Tibial nerve (tissue), 4 donors: ENCODE measurements around the gene NEMP1.

Source experiments
- EP300 ChIP-seq, 2 donors: sonication (generic); formaldehyde crosslinking; IDR thresholded peaks; one replicate each; pipeline ENCODE4 v1.6.1; 2017; ENCODE audit warnings: antibody characterized with exemption in 2 of 2, mild to moderate bottlenecking in 1 of 2
- TF ChIP-seq, protein P1 (sequence below), 5 experiments: fragments of 200-600 bp in 3 of 5; fragments of 450-650 bp in 2 of 5; sonication (generic) in 3 of 5; IDR thresholded peaks; one replicate each; pipeline ENCODE4 v1.5.1; 2016 to 2019; ENCODE audit warnings: antibody characterized with exemption in 5 of 5, mild to moderate bottlenecking in 3 of 5, moderate library complexity in 2 of 5

DNA sequence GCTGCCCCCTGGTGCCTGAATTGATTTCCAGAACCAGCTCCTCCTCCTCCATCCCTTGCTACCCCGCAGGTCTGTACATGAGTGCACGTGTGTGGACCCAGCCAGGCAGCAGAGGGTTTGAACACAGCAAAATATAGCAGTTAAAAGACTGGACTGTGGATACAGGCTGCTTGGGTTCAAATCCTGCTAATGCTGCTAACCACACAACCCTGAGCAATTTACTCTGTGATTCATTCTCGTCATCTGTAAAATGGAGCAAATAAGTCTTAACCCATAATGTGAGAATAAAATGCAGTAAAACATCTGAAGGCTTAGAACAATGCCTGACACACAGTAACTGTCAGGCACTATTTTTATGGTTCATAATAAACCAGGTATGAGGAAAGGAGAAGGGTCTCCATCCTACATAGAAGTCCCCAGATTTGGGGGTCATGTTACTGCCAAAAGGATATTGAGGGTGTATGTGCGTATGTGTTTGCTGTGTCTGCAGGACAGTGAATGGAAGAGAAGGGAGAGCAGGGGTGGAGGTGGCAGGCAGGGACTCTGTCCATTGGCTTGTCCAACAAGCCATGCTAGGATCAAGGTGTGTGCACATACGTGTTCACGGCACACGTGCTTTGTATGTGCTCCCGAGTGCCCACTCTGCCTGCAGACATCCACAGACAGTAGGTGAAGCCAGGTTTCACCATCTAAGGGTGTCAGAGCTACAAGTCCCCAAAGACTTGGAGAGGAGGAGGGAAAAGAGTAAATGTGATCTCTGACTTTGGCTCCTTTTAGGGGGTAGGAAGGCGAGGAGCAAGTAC, 34.1 kb upstream of the NEMP1 start:
- TF ChIP-seq, protein P1, sequence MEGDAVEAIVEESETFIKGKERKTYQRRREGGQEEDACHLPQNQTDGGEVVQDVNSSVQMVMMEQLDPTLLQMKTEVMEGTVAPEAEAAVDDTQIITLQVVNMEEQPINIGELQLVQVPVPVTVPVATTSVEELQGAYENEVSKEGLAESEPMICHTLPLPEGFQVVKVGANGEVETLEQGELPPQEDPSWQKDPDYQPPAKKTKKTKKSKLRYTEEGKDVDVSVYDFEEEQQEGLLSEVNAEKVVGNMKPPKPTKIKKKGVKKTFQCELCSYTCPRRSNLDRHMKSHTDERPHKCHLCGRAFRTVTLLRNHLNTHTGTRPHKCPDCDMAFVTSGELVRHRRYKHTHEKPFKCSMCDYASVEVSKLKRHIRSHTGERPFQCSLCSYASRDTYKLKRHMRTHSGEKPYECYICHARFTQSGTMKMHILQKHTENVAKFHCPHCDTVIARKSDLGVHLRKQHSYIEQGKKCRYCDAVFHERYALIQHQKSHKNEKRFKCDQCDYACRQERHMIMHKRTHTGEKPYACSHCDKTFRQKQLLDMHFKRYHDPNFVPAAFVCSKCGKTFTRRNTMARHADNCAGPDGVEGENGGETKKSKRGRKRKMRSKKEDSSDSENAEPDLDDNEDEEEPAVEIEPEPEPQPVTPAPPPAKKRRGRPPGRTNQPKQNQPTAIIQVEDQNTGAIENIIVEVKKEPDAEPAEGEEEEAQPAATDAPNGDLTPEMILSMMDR (IDR thresholded peaks at IDR 0.05): peak in 2 of 5 experiments; percentile 79 to 83
- no peak for TF ChIP-seq EP300 (IDR thresholded peaks at IDR 0.05)
